ENCODE data around the gene BAIAP3.
A peak's percentile ranks its signal among the peaks of the same experiment; 100 is the strongest.
"Not testable (repeated sequence)": the region's sequence is repeated elsewhere in the genome, so short reads cannot be mapped to it uniquely, and the experiment has no call there.

Gene BAIAP3

DNA sequence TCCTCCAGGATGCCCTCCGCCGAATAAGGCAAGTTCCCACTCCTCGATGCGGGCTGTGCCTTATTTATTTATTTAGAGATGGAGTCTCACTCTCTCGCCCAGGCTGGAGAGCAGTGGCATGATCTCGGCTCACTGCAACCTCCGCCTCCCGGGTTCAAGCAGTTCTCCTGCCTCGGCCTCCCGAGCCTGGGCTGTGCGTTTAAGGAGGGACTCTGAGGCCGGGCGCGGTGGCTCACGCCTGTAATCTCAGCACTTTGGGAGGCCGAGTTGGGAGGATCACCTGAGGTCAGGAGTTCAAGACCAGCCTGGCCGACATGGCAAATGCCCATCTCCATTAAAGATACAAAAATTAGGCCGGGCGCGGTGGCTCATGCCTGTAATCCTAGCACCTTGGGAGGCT lies 5.3 kb upstream of the BAIAP3 start:
- in situ Hi-C loops (cut with MboI; ENCODE audit: low pct_unique_long_range_greater_than_20kb, low sequenced_read_pairs); DNase-seq: not testable (repeated sequence)

DNA sequence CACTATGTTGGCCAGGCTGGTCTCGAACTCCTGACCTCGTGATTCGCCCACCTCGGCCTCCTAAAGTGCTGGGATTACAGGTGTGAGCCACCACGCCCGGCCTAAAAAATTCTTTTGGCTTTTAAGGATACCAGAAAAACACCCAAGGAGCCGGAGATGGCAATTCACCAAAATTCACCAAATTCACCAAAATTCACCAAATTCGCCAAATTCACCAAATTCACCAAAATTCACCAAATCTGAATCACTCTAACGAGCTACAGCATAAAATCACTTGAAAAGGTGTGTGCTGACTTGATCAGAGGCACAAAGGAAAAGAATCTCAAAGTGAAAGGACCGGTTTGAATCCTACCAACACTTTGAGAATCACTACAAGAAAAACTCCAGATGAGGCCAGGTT lies 4.5 kb upstream of the BAIAP3 start:
- DNase-seq; in situ Hi-C loops (cut with MboI; ENCODE audit: low pct_unique_long_range_greater_than_20kb, low sequenced_read_pairs): not testable (repeated sequence)

DNA sequence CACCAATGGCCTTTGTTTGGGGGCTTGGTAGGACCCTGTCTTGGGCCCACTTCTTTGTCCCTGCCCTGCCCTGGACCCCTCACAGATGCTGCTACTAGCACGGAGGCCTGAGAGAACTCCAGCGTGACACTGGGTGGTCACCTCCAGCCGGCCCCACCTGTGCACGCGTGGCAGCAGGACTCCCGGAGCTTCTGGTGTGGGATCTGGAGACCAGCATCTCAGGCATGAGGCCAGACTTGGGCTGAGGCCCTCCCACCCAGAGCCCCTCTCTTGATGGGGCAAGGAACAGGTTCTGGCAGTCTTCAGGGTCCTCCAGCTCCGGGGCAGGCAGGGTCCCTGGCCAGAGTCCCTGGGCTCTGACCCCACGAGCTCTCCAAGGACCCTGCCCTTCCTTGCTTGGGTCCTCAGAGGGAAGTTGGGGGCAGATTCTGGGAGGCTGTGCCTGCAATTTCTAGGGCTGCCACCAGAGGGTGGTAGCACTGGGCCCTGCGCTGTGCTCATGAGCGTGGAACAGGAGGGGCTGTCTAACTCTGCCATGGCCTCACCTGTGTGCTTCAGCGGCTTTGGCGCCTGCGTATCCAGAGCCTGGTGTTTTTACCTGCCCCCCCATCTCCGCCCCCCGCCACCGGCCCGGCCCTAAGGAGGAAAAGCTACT lies 3.1 kb upstream of the BAIAP3 start:
- peak; percentile 65 for DNase-seq
- in situ Hi-C loops (cut with MboI; ENCODE audit: low pct_unique_long_range_greater_than_20kb, low sequenced_read_pairs): no loop called here

DNA sequence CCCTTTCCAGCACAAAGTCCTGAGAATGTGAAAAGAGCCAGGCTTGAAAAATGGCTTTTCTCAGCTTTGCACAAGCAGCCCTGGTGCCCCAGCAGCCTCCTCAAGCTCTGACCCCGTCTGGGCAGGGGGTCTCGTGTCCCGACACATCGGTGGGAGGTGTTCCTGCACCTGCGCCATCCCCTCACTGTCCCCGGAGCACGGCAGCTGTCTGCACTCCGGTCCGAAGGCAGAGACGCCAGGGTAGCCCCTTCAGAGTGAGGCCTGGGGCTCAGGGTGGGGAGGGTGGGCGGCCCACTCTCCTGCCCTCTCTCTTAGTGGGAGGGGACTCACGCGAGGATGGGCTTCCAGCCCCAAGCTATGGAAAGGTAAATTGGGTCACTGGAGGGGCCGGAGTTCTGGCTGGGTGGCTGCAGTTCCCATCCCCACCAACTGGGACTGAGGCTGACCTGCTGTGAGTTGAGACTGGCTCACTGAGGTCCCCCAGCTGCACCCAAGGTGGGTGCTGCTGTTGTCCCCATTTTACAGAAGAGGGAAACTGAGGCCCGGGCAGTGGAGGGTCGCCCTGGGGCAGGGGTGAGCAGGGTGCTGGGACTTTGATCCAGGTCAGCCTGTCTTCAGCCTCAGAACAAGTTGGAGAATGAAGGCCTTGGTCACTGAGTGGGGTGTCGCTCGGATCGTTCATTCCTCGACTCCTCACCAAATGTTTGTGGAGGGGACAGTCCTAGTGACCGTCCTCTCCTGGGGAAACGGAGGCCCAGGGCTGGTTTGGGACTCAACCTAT lies 2.3 kb upstream of the BAIAP3 start:
- in situ Hi-C loops (cut with MboI; ENCODE audit: low pct_unique_long_range_greater_than_20kb, low sequenced_read_pairs): no loop called here

DNA sequence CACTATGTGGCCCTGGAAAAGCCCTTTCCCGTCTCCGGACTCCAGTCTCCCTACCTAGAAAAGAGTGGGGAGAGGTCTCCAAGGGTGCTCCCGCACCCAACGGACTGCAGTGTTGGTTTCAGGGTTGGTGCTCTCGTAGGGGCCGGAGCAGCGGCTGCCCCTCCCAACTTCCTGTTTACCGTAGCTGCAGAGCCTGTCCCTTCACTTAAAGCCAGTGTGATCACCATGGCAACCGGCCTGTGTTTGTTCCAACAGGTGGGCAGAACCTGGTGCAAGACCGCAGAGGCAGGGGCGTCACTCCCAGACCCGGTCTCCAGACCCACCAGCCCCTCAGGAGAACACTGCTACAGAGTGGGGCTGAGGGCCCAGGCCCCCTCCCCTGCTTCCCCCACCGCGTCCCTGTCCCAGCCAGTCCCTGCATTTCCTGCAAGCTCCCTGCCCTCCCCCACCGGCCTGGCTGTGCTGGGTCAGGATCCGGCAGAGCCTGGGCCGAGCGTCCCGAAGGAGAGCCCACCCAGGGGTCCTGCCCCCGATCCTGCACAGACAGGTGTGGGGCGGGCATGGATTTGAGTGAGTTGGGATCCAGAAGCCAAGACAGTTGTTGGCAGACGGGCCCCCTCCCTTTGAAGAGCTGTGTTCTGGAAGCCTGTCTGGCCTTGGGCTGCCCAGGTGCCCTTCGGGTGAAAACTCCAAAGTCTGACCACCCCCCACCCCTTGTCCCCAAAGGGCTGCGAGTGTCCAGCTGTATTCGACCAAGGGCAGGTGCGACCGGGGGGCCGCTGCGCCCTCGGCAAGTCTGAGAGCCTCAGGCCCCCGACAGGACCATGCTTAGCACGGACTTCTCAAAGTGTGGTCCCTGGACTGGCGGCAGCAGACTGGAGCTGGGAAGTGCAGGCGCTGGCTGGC lies 1.5 kb upstream of the BAIAP3 start:
- in situ Hi-C loops (cut with MboI; ENCODE audit: low pct_unique_long_range_greater_than_20kb, low sequenced_read_pairs): no loop called here
- peak; percentile 84 for DNase-seq

More for the DNA sequence above, 2.3 kb upstream of the BAIAP3 start:
- DNase-seq: no peak

DNA sequence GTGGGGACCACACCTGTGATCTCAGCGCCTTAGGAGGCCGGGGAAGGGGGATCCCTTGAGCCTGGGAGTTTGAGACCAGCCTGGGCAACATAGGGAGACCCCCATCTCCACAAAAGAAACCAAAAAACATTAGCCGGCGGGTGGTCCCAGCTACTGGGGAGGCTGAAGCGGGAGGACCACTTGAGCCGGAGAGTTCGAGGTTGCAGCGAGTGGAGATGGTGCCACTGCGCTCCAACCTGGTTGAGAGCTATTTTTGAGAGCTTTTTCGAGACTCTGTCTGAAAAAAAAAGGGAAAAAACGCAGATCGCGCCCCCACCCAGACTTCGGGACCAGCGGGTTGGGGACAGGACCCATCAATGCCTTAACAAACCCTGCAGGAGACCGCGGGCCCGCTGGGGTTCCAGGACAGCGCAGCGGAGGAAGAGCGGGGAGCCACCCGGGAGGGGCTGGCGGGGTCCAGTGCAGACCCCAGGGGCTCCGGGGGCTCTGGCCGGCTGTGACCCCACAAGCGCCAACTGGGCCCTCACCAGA lies 762 bp upstream of the BAIAP3 start:
- DNase-seq: no peak

DNA sequence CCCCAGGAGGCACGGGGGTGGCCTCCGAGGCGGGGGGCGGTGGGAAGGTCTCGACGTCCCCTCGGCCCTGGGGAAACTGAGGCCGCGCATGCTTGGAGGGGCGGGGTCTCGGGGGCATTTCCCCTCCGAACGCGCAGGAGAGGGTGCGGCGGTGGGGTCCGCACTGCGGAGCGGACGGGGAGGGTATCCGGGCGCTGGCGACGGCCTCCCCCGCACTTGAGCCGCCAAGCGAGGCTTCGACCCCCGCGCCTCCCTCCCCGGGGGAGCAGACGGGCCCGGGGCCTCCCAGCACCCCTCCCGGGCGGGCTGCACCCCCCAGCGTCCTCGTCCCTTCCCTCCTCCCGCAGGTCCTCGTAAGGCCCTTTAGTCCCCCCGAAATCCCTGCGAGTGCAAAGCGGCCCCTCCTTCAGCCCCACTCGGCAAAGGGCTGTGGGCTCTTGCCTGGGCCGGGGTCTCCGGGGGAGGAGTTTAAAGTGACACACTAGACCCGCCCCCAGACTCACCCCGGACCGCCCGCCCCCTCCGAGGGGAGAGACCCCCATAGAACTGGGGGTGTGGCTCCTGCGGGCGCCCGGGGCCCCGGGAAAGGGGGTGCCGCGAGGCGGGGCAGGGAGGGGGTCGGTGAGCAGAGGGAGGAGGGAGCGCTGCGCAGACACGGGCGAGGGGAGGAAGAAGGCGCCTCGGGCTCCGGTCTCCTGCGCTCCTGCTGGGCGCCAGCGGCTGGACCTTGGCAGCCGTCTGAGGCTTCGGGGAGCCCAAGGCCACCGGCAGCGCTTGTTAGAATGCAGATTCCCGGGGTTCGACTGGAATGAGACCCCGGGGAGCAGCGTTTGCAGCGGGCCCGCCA lies 632 bp downstream of the BAIAP3 start:
- in situ Hi-C loops (cut with MboI; ENCODE audit: low pct_unique_long_range_greater_than_20kb, low sequenced_read_pairs): no loop called here
- DNase-seq: no peak

More for the DNA sequence above, 762 bp upstream of the BAIAP3 start:
- in situ Hi-C loops (cut with MboI; ENCODE audit: low pct_unique_long_range_greater_than_20kb, low sequenced_read_pairs): no loop called here

DNA sequence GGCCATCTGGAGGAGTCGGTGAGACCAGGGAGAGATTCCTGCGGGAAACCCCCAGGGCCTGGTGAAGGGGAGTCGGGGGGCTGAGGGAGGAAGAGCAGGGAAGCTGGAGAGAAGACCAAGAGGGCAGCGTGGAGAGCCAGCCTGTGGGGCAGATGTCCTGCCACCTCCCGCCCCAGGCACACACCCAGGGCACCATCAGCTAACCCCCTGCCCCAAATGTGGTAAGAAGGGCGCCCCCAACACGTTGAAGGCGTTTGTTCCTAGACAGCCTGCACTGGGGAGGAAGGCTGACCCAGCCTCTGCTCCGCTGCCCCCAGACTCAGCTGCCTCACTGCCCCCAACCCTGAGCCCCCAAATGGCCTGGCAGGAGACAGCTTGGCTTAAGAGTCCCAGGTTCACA lies 1.3 kb downstream of the BAIAP3 start:
- in situ Hi-C loops (cut with MboI; ENCODE audit: low pct_unique_long_range_greater_than_20kb, low sequenced_read_pairs): no loop called here
- no peak for DNase-seq

DNA sequence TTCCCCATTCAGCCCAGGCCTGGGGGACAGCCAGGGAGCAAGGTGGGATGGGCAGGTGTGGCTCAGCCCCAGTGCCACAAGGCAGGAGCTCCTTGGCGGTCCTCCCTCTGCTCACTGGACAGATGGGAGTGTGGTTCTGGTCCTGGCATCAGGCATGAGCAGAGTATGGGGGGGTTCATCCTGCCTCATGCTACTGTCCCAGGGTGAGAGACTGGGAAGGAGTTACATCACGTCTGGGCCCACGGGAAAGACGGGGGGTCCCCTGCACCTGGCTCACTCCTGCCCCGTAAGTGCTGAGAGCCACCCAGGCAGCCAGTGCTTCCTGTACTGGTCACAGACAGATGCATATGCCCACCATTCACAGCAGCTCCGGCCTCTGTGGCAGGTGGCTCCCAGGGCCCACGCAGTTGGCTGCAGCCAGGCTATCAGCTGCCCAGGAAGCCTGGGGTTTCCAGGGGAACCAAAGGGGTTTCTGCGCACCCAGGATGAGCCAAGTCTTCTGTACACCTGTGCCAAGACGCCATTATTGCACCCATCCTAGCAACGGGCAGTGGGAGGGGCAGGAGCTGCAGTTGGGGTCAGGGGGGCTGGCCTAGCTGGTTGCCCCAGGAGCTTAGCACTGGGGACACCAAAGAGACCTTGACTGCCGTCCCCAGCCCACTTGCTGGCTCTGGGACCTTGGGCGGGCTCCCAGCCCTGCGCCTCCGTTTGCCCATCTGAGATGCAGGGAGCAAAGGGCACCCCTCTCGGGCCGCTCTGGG lies 1.9 kb downstream of the BAIAP3 start:
- DNase-seq: no peak
- in situ Hi-C loops (cut with MboI; ENCODE audit: low pct_unique_long_range_greater_than_20kb, low sequenced_read_pairs): no loop called here

DNA sequence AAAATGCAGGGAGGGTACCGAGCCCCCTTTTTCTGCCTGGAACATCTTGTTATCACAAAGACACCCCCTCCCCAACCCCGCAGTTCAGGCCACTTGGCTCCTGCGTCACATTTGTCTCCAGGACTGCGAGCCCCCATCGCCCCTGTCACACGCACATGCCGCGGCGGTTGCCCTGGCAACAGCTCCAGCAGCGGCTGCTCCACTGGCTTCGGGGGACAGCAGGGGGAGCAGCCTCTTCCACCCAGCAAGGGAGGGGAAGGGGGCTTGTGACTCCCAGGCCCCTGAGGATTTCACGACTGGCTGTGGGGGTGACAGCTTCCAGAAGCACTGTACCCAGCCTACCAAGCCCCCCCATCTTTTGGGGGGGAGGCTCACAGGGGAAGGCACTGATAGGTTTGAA lies 2.6 kb downstream of the BAIAP3 start:
- DNase-seq: no peak
- in situ Hi-C loops (cut with MboI; ENCODE audit: low pct_unique_long_range_greater_than_20kb, low sequenced_read_pairs): no loop called here

DNA sequence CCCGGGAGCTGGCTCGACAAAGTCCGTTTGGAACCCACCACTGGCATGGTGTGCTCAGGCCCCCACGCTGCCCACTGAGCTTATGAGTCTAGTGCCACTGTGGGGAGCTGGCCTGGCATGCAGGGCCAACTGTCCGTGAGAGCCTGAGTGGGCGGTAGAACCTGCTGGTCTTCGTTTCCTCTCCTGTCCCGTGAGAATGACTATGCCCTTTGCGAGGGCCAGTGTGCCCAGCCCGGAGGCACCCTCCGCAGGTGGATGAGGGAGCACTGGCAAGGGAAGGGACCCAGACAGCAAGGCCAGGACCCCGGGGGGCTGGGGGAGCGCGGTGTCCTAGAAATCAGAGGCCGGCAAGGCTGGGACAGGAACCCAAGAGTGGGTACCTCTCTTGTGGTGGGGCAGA lies 3.2 kb downstream of the BAIAP3 start:
- no peak for DNase-seq
- in situ Hi-C loops (cut with MboI; ENCODE audit: low pct_unique_long_range_greater_than_20kb, low sequenced_read_pairs): no loop called here

DNA sequence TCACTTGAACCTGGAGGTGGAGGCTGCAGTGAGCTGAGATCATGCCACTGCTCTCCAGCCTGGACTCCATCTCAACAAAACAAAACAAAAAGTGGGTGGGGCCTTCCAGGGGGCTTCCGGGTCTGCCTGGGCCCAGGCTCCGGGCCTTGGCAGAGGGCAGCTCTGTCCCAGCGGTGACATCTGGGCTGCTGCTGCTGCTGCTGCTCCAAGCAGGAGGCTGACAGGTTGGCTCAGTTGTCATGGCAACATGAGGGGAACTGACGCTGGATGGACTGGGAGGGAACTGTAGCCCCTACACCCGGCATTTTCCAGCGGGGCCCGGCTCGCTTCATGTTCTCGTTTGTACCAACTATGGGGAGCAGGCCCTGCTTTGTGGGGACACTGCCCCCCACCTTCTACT lies 4.0 kb downstream of the BAIAP3 start:
- in situ Hi-C loops (cut with MboI; ENCODE audit: low pct_unique_long_range_greater_than_20kb, low sequenced_read_pairs): no loop called here
- DNase-seq: no peak

DNA sequence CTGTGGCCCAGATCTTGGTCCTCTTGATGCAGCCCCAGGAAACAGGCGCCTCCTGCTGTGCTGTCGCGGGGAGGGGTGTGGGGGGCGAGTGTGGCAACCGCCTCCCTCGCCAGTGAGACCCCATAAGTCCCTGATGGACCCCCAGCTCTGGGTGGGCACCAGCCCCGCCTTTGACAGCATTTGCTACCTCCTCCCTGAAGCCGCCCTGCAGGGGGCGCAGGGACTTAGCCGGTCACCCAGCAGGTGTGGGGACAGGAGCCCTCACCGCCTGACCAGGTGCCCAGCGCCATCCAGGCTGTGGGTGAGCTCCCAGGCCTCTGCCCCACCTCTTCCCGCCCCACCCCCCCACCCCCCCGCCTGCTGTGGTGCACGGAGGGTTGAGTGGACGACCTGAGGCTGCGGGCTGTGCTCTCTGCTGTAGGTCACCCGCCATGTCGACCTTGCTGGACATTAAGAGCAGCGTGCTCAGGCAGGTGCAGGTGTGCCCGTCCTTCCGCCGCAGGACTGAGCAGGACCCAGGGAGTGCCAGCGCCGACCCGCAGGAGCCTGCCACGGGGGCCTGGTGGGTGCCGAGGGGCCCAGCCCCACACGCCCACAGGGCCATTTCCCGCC lies 4.8 kb downstream of the BAIAP3 start:
- in situ Hi-C loops (cut with MboI; ENCODE audit: low pct_unique_long_range_greater_than_20kb, low sequenced_read_pairs): no loop called here
- DNase-seq: no peak

DNA sequence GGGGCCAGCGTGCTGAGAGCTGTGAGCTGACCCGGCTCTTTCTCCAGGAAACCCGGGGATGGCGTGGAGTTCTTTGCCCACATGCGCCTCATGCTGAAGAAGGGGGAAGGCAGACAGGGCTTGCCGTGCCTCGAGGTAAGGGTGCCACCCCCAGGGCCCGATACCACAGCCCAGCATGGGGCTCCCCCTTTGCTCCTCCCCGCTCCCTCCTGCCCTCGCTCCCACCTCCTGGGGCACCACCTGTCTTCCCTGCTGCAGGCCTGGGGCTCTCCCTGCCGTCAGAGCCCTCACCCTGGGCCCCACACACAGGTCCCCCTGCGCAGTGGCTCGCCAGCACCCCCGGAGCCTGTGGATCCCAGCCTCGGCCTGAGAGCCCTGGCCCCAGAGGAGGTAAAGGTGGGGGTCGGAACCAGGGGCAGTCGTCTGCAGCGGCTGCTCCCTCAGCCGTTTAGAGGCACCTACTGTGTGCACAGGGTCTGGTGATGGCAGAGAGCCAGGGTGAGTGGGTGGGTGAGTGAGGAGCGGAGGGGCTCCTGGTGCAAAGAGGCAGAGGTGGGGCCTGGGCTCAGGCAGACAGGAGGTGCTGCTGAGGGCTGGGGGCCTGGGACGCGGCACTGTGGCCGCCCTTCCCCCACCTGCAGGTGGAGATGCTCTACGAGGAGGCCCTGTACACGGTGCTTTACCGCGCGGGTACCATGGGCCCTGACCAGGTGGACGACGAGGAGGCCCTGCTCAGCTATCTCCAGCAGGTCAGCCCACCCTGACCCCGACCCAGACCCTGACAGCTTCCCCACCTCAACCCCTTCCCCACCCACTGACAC lies 5.6 kb downstream of the BAIAP3 start:
- DNase-seq: no peak
- in situ Hi-C loops (cut with MboI; ENCODE audit: low pct_unique_long_range_greater_than_20kb, low sequenced_read_pairs): no loop called here

DNA sequence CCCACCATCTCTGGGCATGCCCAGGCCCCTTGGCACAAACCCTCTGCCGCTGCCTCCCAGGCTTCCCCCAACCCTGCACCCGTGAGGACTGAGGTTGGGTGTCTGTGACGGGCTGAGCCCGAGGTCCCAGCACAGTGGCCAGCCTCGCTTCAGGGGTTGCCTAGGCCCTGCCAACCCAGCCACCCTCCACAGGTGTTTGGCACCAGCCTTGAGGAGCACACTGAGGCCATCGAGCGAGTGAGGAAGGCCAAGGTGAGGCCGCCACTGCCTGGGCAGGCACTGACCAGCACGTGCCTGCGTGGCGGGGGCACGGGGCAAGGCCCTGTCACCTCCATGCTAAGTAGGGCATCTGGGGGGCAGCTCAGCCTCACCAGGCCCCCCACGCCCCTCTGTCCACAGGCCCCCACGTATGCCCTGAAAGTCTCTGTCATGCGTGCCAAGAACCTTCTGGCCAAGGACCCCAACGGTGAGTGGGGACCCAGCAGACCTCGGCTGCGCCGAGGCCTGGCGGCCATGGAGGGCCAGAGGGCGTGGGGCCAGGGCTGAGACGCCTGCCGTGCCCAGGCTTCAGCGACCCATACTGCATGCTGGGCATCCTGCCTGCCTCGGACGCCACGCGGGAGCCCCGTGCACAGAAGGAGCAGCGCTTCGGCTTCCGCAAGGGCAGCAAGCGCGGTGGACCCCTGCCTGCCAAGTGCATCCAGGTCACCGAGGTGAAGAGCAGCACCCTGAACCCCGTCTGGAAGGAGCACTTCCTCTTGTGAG lies 7.5 kb downstream of the BAIAP3 start:
- no peak for DNase-seq
- in situ Hi-C loops (cut with MboI; ENCODE audit: low pct_unique_long_range_greater_than_20kb, low sequenced_read_pairs): no loop called here

Data from KBM-7 (cell line).